DND-41 (cell line): ENCODE data around the gene ECI1.

ENCODE experiments used
- CTCF ChIP-seq: IDR thresholded peaks from 2 replicates; pipeline ENCODE4 v1.5.1; 2012; ENCODE audit warnings: borderline replicate concordance, low read length, moderate library complexity, mild to moderate bottlenecking; ENCODE audit not compliant: poor library complexity, severe bottlenecking; ENCODE audit errors: extremely low read depth
- EZH2 ChIP-seq: IDR thresholded peaks from 3 replicates; pipeline ENCODE4 v1.6.1; 2012; ENCODE audit warnings: borderline replicate concordance, low read depth, mild to moderate bottlenecking, moderate library complexity, low read length, inconsistent platforms; ENCODE audit not compliant: severe bottlenecking

- no peak for TF ChIP-seq CTCF
- TF ChIP-seq EZH2: no peak
These were observed 35.1 kb downstream of the ECI1 start for GRCh38 chr16:2216330-2216729.
